Activated naive CD4-positive, alpha-beta T cell treated with anti-CD3 and anti-CD28 coated beads, Interleukin-2, amount 10 ng/mL, durations not matched to agents 7 days and 5 days (primary cell): Measurements from ENCODE around the gene MSL2.

ENCODE experiments used
- CTCF ChIA-PET: fragments of 350-600 bp; sonication (Branson Sonifier 250); formaldehyde crosslinking; loops from one replicate; lab custom pipeline; 2021; ENCODE audit warnings: antibody characterized with exemption; lab: Charles Lee
- DNase-seq: peaks from one replicate; pipeline ENCODE4 v3.0.0-alpha.2; 2020
- H3K27ac Mint-ChIP-seq: one replicate; pipeline ENCODE4 v1.8.0; 2021; ENCODE audit warnings: mild to moderate bottlenecking, moderate library complexity, mixed read lengths
- H3K27me3 Mint-ChIP-seq: one replicate; pipeline ENCODE4 v1.8.0; 2021; ENCODE audit warnings: mild to moderate bottlenecking, mixed read lengths
- H3K36me3 Mint-ChIP-seq: one replicate; pipeline ENCODE4 v1.8.0; 2021; ENCODE audit warnings: mixed read lengths
- H3K4me1 Mint-ChIP-seq: one replicate; pipeline ENCODE4 v1.8.0; 2021; ENCODE audit warnings: mixed read lengths
- H3K4me3 Mint-ChIP-seq: one replicate; pipeline ENCODE4 v1.8.0; 2021; ENCODE audit warnings: mild to moderate bottlenecking, moderate library complexity, mixed read lengths
- H3K9me3 Mint-ChIP-seq: one replicate; pipeline ENCODE4 v1.8.0; 2021; ENCODE audit warnings: mixed read lengths

Gene MSL2

DNA sequence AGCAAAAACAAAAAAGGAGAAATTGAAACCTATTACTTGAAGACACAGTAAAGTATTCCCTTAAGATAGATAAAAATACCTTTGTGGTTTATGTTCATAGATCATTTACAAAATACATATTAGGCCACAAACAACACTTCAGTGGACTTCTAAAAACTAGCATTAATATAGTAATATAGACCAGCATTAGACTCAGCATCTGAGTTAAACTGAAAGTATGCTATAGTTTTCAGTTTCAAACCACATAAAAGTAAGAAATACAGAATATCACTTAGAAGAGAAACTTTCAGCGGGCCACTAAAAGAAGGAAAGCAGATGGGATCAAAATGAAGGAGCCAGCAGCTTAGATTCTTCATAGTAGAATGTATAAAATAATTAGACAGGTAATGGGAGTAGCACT lies 86.6 kb downstream of the MSL2 start:
- H3K27me3 Mint-ChIP-seq: peaks cover 11% of the 10 kb centered on the region
- no peak overlapping the region for H3K27ac Mint-ChIP-seq
- peaks cover 19% of the 10 kb centered on the region for H3K4me1 Mint-ChIP-seq
- CTCF ChIA-PET: interaction anchor here (1.0 kb wide), 1 partner anchor 18 kb away, joined by 3 read pairs; no protein-coding TSS in a partner anchor
- no peaks in the 10 kb centered on the region for H3K9me3 Mint-ChIP-seq
- no peak for DNase-seq
- no peaks in the 10 kb centered on the region for H3K36me3 Mint-ChIP-seq
- no peak overlapping the region for H3K4me3 Mint-ChIP-seq

DNA sequence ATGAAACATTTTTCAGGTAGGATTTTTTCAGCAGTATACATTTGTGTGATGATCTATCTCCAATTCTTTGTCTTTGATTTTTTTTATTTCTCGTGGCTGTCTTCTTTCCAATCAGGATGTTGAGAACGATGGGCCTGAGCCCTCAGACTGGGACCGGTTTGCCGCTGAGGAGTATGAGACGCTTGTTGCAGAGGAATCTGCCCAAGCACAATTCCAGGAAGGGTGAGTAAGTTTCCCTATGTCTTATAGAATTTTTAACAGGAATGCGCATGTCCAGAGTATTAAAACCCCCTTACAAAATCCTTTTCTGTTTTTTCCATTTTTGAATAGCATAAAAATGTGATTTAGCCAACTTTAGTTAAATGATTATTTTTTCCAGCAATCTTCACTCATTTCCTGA lies 90.0 kb downstream of the MSL2 start:
- CTCF ChIA-PET: no interaction called here
- Mint-ChIP-seq H3K4me1 (peaks cover 19% of the 10 kb centered on the region), H3K27ac (no peak overlapping the region), H3K9me3 (no peaks in the 10 kb centered on the region), H3K27me3 (no peaks in the 10 kb centered on the region), H3K4me3 (no peak overlapping the region), H3K36me3 (no peaks in the 10 kb centered on the region)
- no peak for DNase-seq

DNA sequence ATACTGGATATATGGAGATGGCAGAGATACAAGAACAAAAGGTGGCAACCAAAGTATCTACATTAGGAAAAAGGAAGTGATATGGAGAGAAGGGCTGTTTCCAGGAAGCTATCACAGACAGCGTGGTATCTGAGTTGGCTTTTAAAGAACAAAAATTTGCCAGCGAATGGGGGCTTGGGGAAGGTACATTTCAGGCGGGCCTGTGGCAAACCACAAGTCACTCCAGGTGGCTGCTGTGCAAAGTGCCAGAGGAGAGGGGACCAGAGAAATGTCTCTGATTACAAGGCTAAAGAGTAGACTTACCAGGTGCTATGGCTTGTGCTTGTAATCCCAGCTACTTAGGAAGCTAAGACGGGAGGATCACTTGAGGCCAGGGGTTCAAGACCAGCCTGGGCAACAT lies 91.1 kb downstream of the MSL2 start:
- no peak for DNase-seq
- H3K36me3 Mint-ChIP-seq: no peaks in the 10 kb centered on the region
- H3K9me3 Mint-ChIP-seq: no peaks in the 10 kb centered on the region
- H3K4me3 Mint-ChIP-seq: no peak overlapping the region
- CTCF ChIA-PET: no interaction called here
- H3K4me1 Mint-ChIP-seq: peaks cover 19% of the 10 kb centered on the region
- H3K27ac Mint-ChIP-seq: no peak overlapping the region
- no peaks in the 10 kb centered on the region for H3K27me3 Mint-ChIP-seq
